B cell (primary cell): ENCODE data around the gene FBXL14. TPM values are rescaled to one million over a fixed set of nuclear protein-coding genes. Genes with fewer than 3 reads are reported as not detected.

Experiments
- ATAC-seq: fragments of 200-7000 bp; cut with Tn5 transposase; one replicate; pipeline ENCODE4 v1.10.0; 2021; ENCODE audit warnings: low read depth, mild to moderate bottlenecking, moderate number of reproducible peaks, moderate library complexity
- CTCF ChIA-PET: fragments of 350-600 bp; sonication (Branson Sonifier 250); formaldehyde crosslinking; loops from one replicate; lab custom pipeline; 2021; ENCODE audit warnings: antibody characterized with exemption, inconsistent platforms; lab: Charles Lee
- POLR2A ChIA-PET: fragments of 350-600 bp; sonication (Branson Sonifier 250); formaldehyde crosslinking; loops from one replicate; lab custom pipeline; 2021; ENCODE audit warnings: antibody characterized with exemption; lab: Charles Lee
- DNase-seq: peaks from one replicate; pipeline ENCODE4 v3.0.0; 2013
- H2AFZ ChIP-seq: 2 replicates; pipeline ENCODE4 v1.6.1; 2012; ENCODE audit warnings: mild to moderate bottlenecking, low read depth, low read length; ENCODE audit not compliant: insufficient read depth, poor library complexity, severe bottlenecking
- H3K27ac ChIP-seq, 2 donors: 1 replicate in 1 of 2; 2 replicates in 1 of 2; pipeline ENCODE4 v1.5.1; 2012 to 2013; ENCODE audit warnings: low read length in 2 of 2, mild to moderate bottlenecking in 2 of 2, moderate library complexity in 1 of 2
- H3K27me3 ChIP-seq, 4 experiments: fragments of 200-600 bp in 1 of 4; sonication (generic) in 1 of 4; replicated peaks in 1 of 4; 1 replicate in 2 of 4; 2 replicates in 2 of 4; pipeline versions ENCODE4 v1.6.1 to v1.7.0; 2013 to 2016; ENCODE audit warnings: low read length in 3 of 4, mild to moderate bottlenecking in 2 of 4, mixed read lengths in 1 of 4, moderate library complexity in 1 of 4; ENCODE audit not compliant: insufficient read depth in 4 of 4, control insufficient read depth in 3 of 4; ENCODE audit errors: control extremely low read depth in 1 of 4
- H3K36me3 ChIP-seq, 2 experiments: replicated peaks in 1 of 2; 1 replicate in 1 of 2; 2 replicates in 1 of 2; pipeline versions ENCODE4 v1.6.1 to v1.7.1; 2013; ENCODE audit warnings: low read length in 1 of 2; ENCODE audit not compliant: insufficient read depth in 2 of 2, control insufficient read depth in 1 of 2; ENCODE audit errors: control extremely low read depth in 1 of 2, extremely low read depth in 1 of 2
- H3K4me1 ChIP-seq, 2 donors: fragments of 200-600 bp in 1 of 2; sonication (generic) in 1 of 2; 1 replicate in 1 of 2; 2 replicates in 1 of 2; pipeline versions ENCODE4 v1.5.1 to v1.6.1; 2013 to 2017; ENCODE audit warnings: low read length in 2 of 2; ENCODE audit not compliant: control insufficient read depth in 2 of 2, insufficient read depth in 2 of 2
- H3K4me2 ChIP-seq: replicated peaks from 2 replicates; pipeline ENCODE3; 2012; ENCODE audit warnings: mild to moderate bottlenecking, low read depth, low read length; ENCODE audit not compliant: poor library complexity, severe bottlenecking
- H3K4me3 ChIP-seq, 5 experiments: fragments of 200-600 bp in 1 of 5; sonication (generic) in 1 of 5; 1 replicate in 3 of 5; 2 replicates in 2 of 5; pipeline versions ENCODE4 v1.5.1 to v1.7.0; 2011 to 2016; ENCODE audit warnings: low read length in 4 of 5, mild to moderate bottlenecking in 4 of 5, low read depth in 2 of 5, control low read depth in 1 of 5, moderate library complexity in 1 of 5; ENCODE audit not compliant: insufficient read depth in 1 of 5; ENCODE audit errors: control extremely low read depth in 1 of 5, extremely low read depth in 1 of 5
- H3K79me2 ChIP-seq: fragments of 200-600 bp; sonication (generic); one replicate; pipeline ENCODE4 v1.6.0; 2016; ENCODE audit warnings: low read length; ENCODE audit not compliant: control insufficient read depth, insufficient read depth
- H3K9ac ChIP-seq: fragments of 200-600 bp; sonication (generic); 2 replicates; pipeline ENCODE4 v1.6.1; 2017; ENCODE audit warnings: mild to moderate bottlenecking, low read length, moderate library complexity
- H3K9me3 ChIP-seq, 3 donors: one replicate each; pipeline versions ENCODE4 v1.6.1 to v1.7.1; 2013; ENCODE audit warnings: low read length in 2 of 3; ENCODE audit not compliant: control insufficient read depth in 2 of 3, insufficient read depth in 1 of 3; ENCODE audit errors: control extremely low read depth in 1 of 3
- H4K20me1 ChIP-seq: 2 replicates; pipeline ENCODE4 v1.6.0; 2012; ENCODE audit warnings: mild to moderate bottlenecking, low read length; ENCODE audit not compliant: insufficient read depth, control insufficient read depth, poor library complexity, severe bottlenecking
- H3K27ac Mint-ChIP-seq: one replicate; pipeline ENCODE4 v1.8.0; 2021; ENCODE audit warnings: mixed read lengths
- H3K27me3 Mint-ChIP-seq: one replicate; pipeline ENCODE4 v1.8.0; 2021; ENCODE audit warnings: mixed read lengths
- H3K4me1 Mint-ChIP-seq: one replicate; pipeline ENCODE4 v1.8.0; 2021; ENCODE audit warnings: mixed read lengths
- H3K4me3 Mint-ChIP-seq: one replicate; pipeline ENCODE4 v1.8.0; 2021; ENCODE audit warnings: mixed read lengths
- H3K9me3 Mint-ChIP-seq: one replicate; pipeline ENCODE4 v1.8.0; 2022; ENCODE audit warnings: mixed read lengths; ENCODE audit not compliant: insufficient read depth
- CTCF ChIP-seq: fragments of 200-600 bp; IDR thresholded peaks from one replicate; pipeline ENCODE4 v1.8.0; 2022; ENCODE audit warnings: antibody characterized with exemption, mild to moderate bottlenecking
- EZH2 ChIP-seq: IDR thresholded peaks from 2 replicates; pipeline ENCODE4 v1.6.1; 2012; ENCODE audit warnings: borderline replicate concordance, low read depth, mild to moderate bottlenecking, moderate library complexity, low read length; ENCODE audit not compliant: insufficient read depth, poor library complexity, severe bottlenecking
- WGBS: methylation state at CpG from one replicate; pipeline ENCODE4 v1.1.5; 2013; ENCODE audit warnings: missing lambda C conversion rate; ENCODE audit not compliant: insufficient coverage; 5-methylcytosine and 5-hydroxymethylcytosine counted together
- intact Hi-C: fragments of 100-400 bp; cut with micrococcal nuclease; formaldehyde crosslinking; loops from one replicate; pipeline ENCODE4 v1.10.0; 2022
- polyA plus RNA-seq: library from polyadenylated mRNA; depleted of rRNA; stranded (reverse); fragments of >200 nt; gene quantifications from 2 replicates; pipeline ENCODE4 v1.2.3, GENCODE V29; 2012
- total RNA-seq, 2 donors: library from RNA; stranded (reverse); fragments of 120-200 nt in 1 of 2; gene quantifications; 1 replicate in 1 of 2; 2 replicates in 1 of 2; pipeline versions ENCODE4 v1.2.3 to v1.2.4, GENCODE V29; 2013 to 2022

Gene FBXL14
- total and polyA plus RNA-seq, 2 donors (not counting 1 experiment from before 2014, with no cell fraction given): 21.6 to 37.3 TPM

GRCh38 chr12:1536817-1537216, 57.6 kb downstream of the FBXL14 start:
- Mint-ChIP-seq H3K4me1 (peaks cover 23% of the 10 kb centered on the region), H3K4me3 (no peak overlapping the region), H3K27me3 (peaks cover 51% of the 10 kb centered on the region), H3K27ac (no peak overlapping the region), H3K9me3 (no peaks in the 10 kb centered on the region)
- no peaks in the 10 kb centered on the region for H4K20me1 ChIP-seq
- H3K4me3 ChIP-seq: no peak overlapping the region
- no peaks in the 10 kb centered on the region for H3K36me3 ChIP-seq
- H3K9me3 ChIP-seq: no peaks in the 10 kb centered on the region
- H3K9ac ChIP-seq: no peak overlapping the region
- WGBS: no CpG with 5 or more reads among the region's 4 CpGs
- peaks cover 0 to 34% (median 10%) of the 10 kb centered on the region in 4 experiments for H3K27me3 ChIP-seq
- ATAC-seq (no peak), DNase-seq (no peak)
- no peak overlapping the region for H2AFZ ChIP-seq
- CTCF ChIA-PET: no interaction called here
- no peak overlapping the region for H3K27ac ChIP-seq
- H3K79me2 ChIP-seq: no peaks in the 10 kb centered on the region
- TF ChIP-seq EZH2 (no peak), CTCF (no peak)
- intact Hi-C loops: no loop called here
- POLR2A ChIA-PET: no interaction called here
- H3K4me1 ChIP-seq: peaks cover 23 to 24% of the 10 kb centered on the region in 2 donors
- H3K4me2 ChIP-seq: no peak overlapping the region

- peaks cover 0 to 44% (median 14%) of the 10 kb centered on the region in 4 experiments for H3K27me3 ChIP-seq
Measured at GRCh38 chr12:1534748-1535147, 59.6 kb downstream of the FBXL14 start.

More at GRCh38 chr12:1534748-1535147, 59.6 kb downstream of the FBXL14 start:
- Mint-ChIP-seq H3K9me3 (no peaks in the 10 kb centered on the region), H3K4me1 (peaks cover 25% of the 10 kb centered on the region), H3K27ac (no peak overlapping the region), H3K27me3 (peaks cover 47% of the 10 kb centered on the region), H3K4me3 (no peak overlapping the region)
- Histone ChIP-seq H3K9me3 (no peaks in the 10 kb centered on the region), H2AFZ (no peak overlapping the region), H3K27ac (no peak overlapping the region), H3K36me3 (no peaks in the 10 kb centered on the region), H3K4me3 (no peak overlapping the region), H3K79me2 (no peaks in the 10 kb centered on the region), H3K4me1 (peaks cover 32% of the 10 kb centered on the region in 2 donors), H4K20me1 (no peaks in the 10 kb centered on the region), H3K9ac (no peak overlapping the region), H3K4me2 (no peak overlapping the region)
- ATAC-seq: no peak
- intact Hi-C loops: loop anchor here (5.0 kb wide), 1 partner anchor 58 kb away; the partner anchor contains the start of gene FBXL14
- TF ChIP-seq EZH2: no peak
- TF ChIP-seq CTCF: no peak
- 8% methylated on average over 2 of the region's 3 CpGs for WGBS
- no peak for DNase-seq
- POLR2A ChIA-PET: interaction anchor here (0.6 kb wide), 1 partner anchor 67 kb away, joined by 3 read pairs; no protein-coding TSS in a partner anchor
- CTCF ChIA-PET: interaction anchor here (0.6 kb wide), 1 partner anchor 13 kb away, joined by 3 read pairs; no protein-coding TSS in a partner anchor
